Activated T-helper 2 cell treated with anti-CD3 and anti-CD28 coated beads, Interferon-gamma antibody, Interleukin-2, Interleukin-4, amounts not matched to agents 10 μg/mL and 5 μg/mL and 100 μg/mL, durations not matched to agents 14 hours and 24 hours and 36 hours (primary cell): ENCODE results near the gene OGA. TPM values are rescaled to one million over a fixed set of nuclear protein-coding genes. Genes with fewer than 3 reads are reported as not detected.

ENCODE experiments used
- DNase-seq: peaks from one replicate; pipeline ENCODE4 v3.0.0; 2021; ENCODE audit warnings: low spot score
- H3K27ac Mint-ChIP-seq: one replicate; pipeline ENCODE4 v1.8.0; 2021; ENCODE audit warnings: mixed read lengths
- H3K27me3 Mint-ChIP-seq: one replicate; pipeline ENCODE4 v1.8.0; 2021; ENCODE audit warnings: low read depth, mixed read lengths
- H3K36me3 Mint-ChIP-seq: one replicate; pipeline ENCODE4 v1.8.0; 2021; ENCODE audit warnings: low read depth, mixed read lengths
- H3K4me1 Mint-ChIP-seq: one replicate; pipeline ENCODE4 v1.8.0; 2021; ENCODE audit warnings: low read depth, mixed read lengths
- H3K4me3 Mint-ChIP-seq: one replicate; pipeline ENCODE4 v1.8.0; 2021; ENCODE audit warnings: low read depth, mild to moderate bottlenecking, moderate library complexity, mixed read lengths
- H3K9me3 Mint-ChIP-seq: one replicate; pipeline ENCODE4 v1.8.0; 2021; ENCODE audit warnings: mixed read lengths
- intact Hi-C: fragments of 100-400 bp; cut with micrococcal nuclease; formaldehyde crosslinking; loops from one replicate; pipeline ENCODE4 v1.15.1; 2023
- total RNA-seq: library from RNA; stranded (reverse); gene quantifications from 2 replicates; pipeline ENCODE4 v1.2.3, GENCODE V29; 2022

The OGA gene
- total RNA-seq, 1 donor from 2014 or later = 122 TPM

- H3K27ac Mint-ChIP-seq = no peak overlapping the region
- no peak overlapping the region for H3K4me3 Mint-ChIP-seq
- peaks cover 54% of the 10 kb centered on the region for H3K4me1 Mint-ChIP-seq
- intact Hi-C loops = loop anchor here (10.0 kb wide), 2 partner anchors 562 to 1082 kb away; partner anchors contain the start of genes CNNM2 and NFKB2
- DNase-seq = no peak
- no peaks in the 10 kb centered on the region for H3K36me3 Mint-ChIP-seq
- H3K27me3 Mint-ChIP-seq = no peaks in the 10 kb centered on the region
- no peaks in the 10 kb centered on the region for H3K9me3 Mint-ChIP-seq
Measured at GRCh38 chr10:101832325-101832771, 14.1 kb upstream of the OGA start.

- no peaks in the 10 kb centered on the region for H3K27me3 Mint-ChIP-seq
- DNase-seq = no peak
- intact Hi-C loops = loop anchor here (10.0 kb wide), 2 partner anchors 564 to 1084 kb away; partner anchors contain the start of genes CNNM2 and NFKB2
- peaks cover 54% of the 10 kb centered on the region for H3K4me1 Mint-ChIP-seq
- peak overlapping the region; percentile 92 for H3K27ac Mint-ChIP-seq
- H3K36me3 Mint-ChIP-seq = peaks cover 2% of the 10 kb centered on the region
- peak overlapping the region; percentile 71 for H3K4me3 Mint-ChIP-seq
- no peaks in the 10 kb centered on the region for H3K9me3 Mint-ChIP-seq
Measured at GRCh38 chr10:101831169-101831811, 13.0 kb upstream of the OGA start.

- Mint-ChIP-seq H3K4me1 (peaks cover 48% of the 10 kb centered on the region), H3K27me3 (no peaks in the 10 kb centered on the region), H3K27ac (peak overlapping the region; percentile 92), H3K4me3 (peak overlapping the region; percentile 71), H3K36me3 (peaks cover 2% of the 10 kb centered on the region), H3K9me3 (no peaks in the 10 kb centered on the region)
- peak; percentile 88 for DNase-seq
- intact Hi-C loops = loop anchor here (1.0 to 10.0 kb wide), 3 partner anchors 12 to 1084 kb away; partner anchors contain the start of genes CNNM2, NFKB2 and OGA
Measured at GRCh38 chr10:101830322-101831168, 12.3 kb upstream of the OGA start.

GRCh38 chr10:101829561-101830315 is 11.5 kb upstream of the OGA start:
- intact Hi-C loops = loop anchor here (1.0 to 10.0 kb wide), 3 partner anchors 11 to 1085 kb away; partner anchors contain the start of genes CNNM2, NFKB2 and OGA
- H3K27me3 Mint-ChIP-seq = no peaks in the 10 kb centered on the region

GRCh38 chr10:101828766-101829551 is 10.7 kb upstream of the OGA start:
- no peak overlapping the region for H3K27ac Mint-ChIP-seq
- peaks cover 2% of the 10 kb centered on the region for H3K36me3 Mint-ChIP-seq
- H3K27me3 Mint-ChIP-seq = no peaks in the 10 kb centered on the region
- H3K4me3 Mint-ChIP-seq = no peak overlapping the region
- peaks cover 35% of the 10 kb centered on the region for H3K4me1 Mint-ChIP-seq
- intact Hi-C loops = no loop called here
- H3K9me3 Mint-ChIP-seq = no peaks in the 10 kb centered on the region
- DNase-seq = no peak

More at GRCh38 chr10:101829561-101830315, 11.5 kb upstream of the OGA start:
- Mint-ChIP-seq H3K9me3 (no peaks in the 10 kb centered on the region), H3K27ac (peak overlapping the region; percentile 92), H3K4me1 (peaks cover 42% of the 10 kb centered on the region), H3K4me3 (peak overlapping the region; percentile 71), H3K36me3 (peaks cover 2% of the 10 kb centered on the region)
- DNase-seq = peak; percentile 54

GRCh38 chr10:101827919-101828600 is 9.8 kb upstream of the OGA start:
- intact Hi-C loops = no loop called here
- no peaks in the 10 kb centered on the region for H3K9me3 Mint-ChIP-seq
- no peak for DNase-seq
- H3K4me1 Mint-ChIP-seq = peaks cover 26% of the 10 kb centered on the region
- no peaks in the 10 kb centered on the region for H3K27me3 Mint-ChIP-seq
- H3K36me3 Mint-ChIP-seq = peaks cover 2% of the 10 kb centered on the region
- no peak overlapping the region for H3K4me3 Mint-ChIP-seq
- no peak overlapping the region for H3K27ac Mint-ChIP-seq

GRCh38 chr10:101826852-101827434 is 8.7 kb upstream of the OGA start:
- no peak for DNase-seq
- no peaks in the 10 kb centered on the region for H3K9me3 Mint-ChIP-seq
- peaks cover 22% of the 10 kb centered on the region for H3K4me1 Mint-ChIP-seq
- no peak overlapping the region for H3K4me3 Mint-ChIP-seq
- H3K36me3 Mint-ChIP-seq = peaks cover 2% of the 10 kb centered on the region
- intact Hi-C loops = no loop called here
- H3K27me3 Mint-ChIP-seq = no peaks in the 10 kb centered on the region
- no peak overlapping the region for H3K27ac Mint-ChIP-seq

GRCh38 chr10:101824736-101825135 is 6.5 kb upstream of the OGA start:
- peaks cover 9% of the 10 kb centered on the region for H3K4me1 Mint-ChIP-seq
- H3K27me3 Mint-ChIP-seq = no peaks in the 10 kb centered on the region
- H3K4me3 Mint-ChIP-seq = no peak overlapping the region
- intact Hi-C loops = no loop called here
- no peak overlapping the region for H3K27ac Mint-ChIP-seq
- no peaks in the 10 kb centered on the region for H3K9me3 Mint-ChIP-seq
- DNase-seq = no peak
- H3K36me3 Mint-ChIP-seq = peaks cover 5% of the 10 kb centered on the region

- Mint-ChIP-seq H3K9me3 (no peaks in the 10 kb centered on the region), H3K36me3 (peaks cover 29% of the 10 kb centered on the region), H3K4me3 (peak overlapping the region; percentile 90), H3K4me1 (peaks cover 33% of the 10 kb centered on the region), H3K27ac (peak overlapping the region; percentile 95), H3K27me3 (no peaks in the 10 kb centered on the region)
- intact Hi-C loops = loop anchor here (1.0 to 10.0 kb wide), 5 partner anchors 11 to 826 kb away; partner anchors contain the start of genes BTRC, HPS6, NPM3 and TRIM8
- no peak for DNase-seq
Measured at GRCh38 chr10:101818872-101819633, 809 bp upstream of the OGA start.

GRCh38 chr10:101817337-101818118 is 716 bp downstream of the OGA start:
- Mint-ChIP-seq H3K4me1 (peaks cover 45% of the 10 kb centered on the region), H3K4me3 (peak overlapping the region; percentile 90), H3K27me3 (no peaks in the 10 kb centered on the region), H3K27ac (peak overlapping the region; percentile 95), H3K9me3 (no peaks in the 10 kb centered on the region), H3K36me3 (peaks cover 44% of the 10 kb centered on the region)
- intact Hi-C loops = loop anchor here (1.0 to 10.0 kb wide), 5 partner anchors 13 to 827 kb away; partner anchors contain the start of genes BTRC, HPS6, NPM3 and TRIM8
- no peak for DNase-seq
